RPMI7951 (cell line): ENCODE results near the gene SERPINA9. TPM values are rescaled to one million over a fixed set of nuclear protein-coding genes. Genes with fewer than 3 reads are reported as not detected.
"Not testable (repeated sequence)": the region's sequence is repeated elsewhere in the genome, so short reads cannot be mapped to it uniquely, and the experiment has no call there.

Experiments used
- DNase-seq: peaks from one replicate; pipeline ENCODE4 v3.0.0-alpha.2; 2012; ENCODE audit warnings: low read depth
- total RNA-seq: library from RNA; depleted of rRNA; stranded (reverse); fragments of >200 nt; shearing (Covaris generic); gene quantifications from 2 replicates; pipeline ENCODE4 v1.2.3, GENCODE V29; 2014; rRNA removed

Gene SERPINA9
- not detected in 2 replicates for total RNA-seq

- DNase-seq: no peak
Observed at GRCh38 chr14:94476023-94476422, at the start of gene SERPINA9. TSS of gene SERPINA9 (minus strand) at chr14:94476197. CDS start at chr14:94469840, 6,357 bp downstream.

GRCh38 chr14:94524093-94524492 is 48.1 kb upstream of the SERPINA9 start:
- DNase-seq: no peak

GRCh38 chr14:94523265-94523664 is 47.3 kb upstream of the SERPINA9 start:
- DNase-seq: no peak

GRCh38 chr14:94522115-94522724 is 46.2 kb upstream of the SERPINA9 start:
- DNase-seq: no peak

GRCh38 chr14:94521375-94522114 is 45.5 kb upstream of the SERPINA9 start:
- no peak for DNase-seq

- peak; percentile 7 for DNase-seq
Observed at GRCh38 chr14:94517641-94518257, 41.8 kb upstream of the SERPINA9 start.

- DNase-seq: no peak
Observed at GRCh38 chr14:94517248-94517640, 41.2 kb upstream of the SERPINA9 start.

- DNase-seq: no peak
Observed at GRCh38 chr14:94515856-94516255, 39.9 kb upstream of the SERPINA9 start.

GRCh38 chr14:94515426-94515825 is 39.4 kb upstream of the SERPINA9 start:
- no peak for DNase-seq

- DNase-seq: no peak
Observed at GRCh38 chr14:94514351-94514750, 38.4 kb upstream of the SERPINA9 start.

GRCh38 chr14:94510481-94510880 is 34.5 kb upstream of the SERPINA9 start:
- not testable (repeated sequence) for DNase-seq

GRCh38 chr14:94509356-94509755 is 33.4 kb upstream of the SERPINA9 start, which contains the start of gene SERPINA12:
TSS of gene SERPINA12 (minus strand) at chr14:94509469. CDS start at chr14:94498397, 11,072 bp downstream.
- no peak for DNase-seq

- DNase-seq: no peak
Observed at GRCh38 chr14:94505641-94506040, 29.6 kb upstream of the SERPINA9 start.

- no peak for DNase-seq
Observed at GRCh38 chr14:94505206-94505605, 29.2 kb upstream of the SERPINA9 start.

GRCh38 chr14:94501588-94502516 is 25.9 kb upstream of the SERPINA9 start:
- no peak for DNase-seq

- no peak for DNase-seq
Observed at GRCh38 chr14:94500264-94500663, 24.3 kb upstream of the SERPINA9 start.

- DNase-seq: no peak
Observed at GRCh38 chr14:94499673-94500072, 23.7 kb upstream of the SERPINA9 start.

GRCh38 chr14:94498215-94498614 is 22.2 kb upstream of the SERPINA9 start:
- no peak for DNase-seq

- no peak for DNase-seq
Observed at GRCh38 chr14:94494085-94494484, 18.1 kb upstream of the SERPINA9 start.

GRCh38 chr14:94491511-94491910 is 15.5 kb upstream of the SERPINA9 start:
- DNase-seq: no peak

- DNase-seq: no peak
Observed at GRCh38 chr14:94489336-94489735, 13.3 kb upstream of the SERPINA9 start.

GRCh38 chr14:94486883-94487282 is 10.9 kb upstream of the SERPINA9 start:
- no peak for DNase-seq
